ENCODE results near the gene GPRC5A.

Gene GPRC5A

DNA sequence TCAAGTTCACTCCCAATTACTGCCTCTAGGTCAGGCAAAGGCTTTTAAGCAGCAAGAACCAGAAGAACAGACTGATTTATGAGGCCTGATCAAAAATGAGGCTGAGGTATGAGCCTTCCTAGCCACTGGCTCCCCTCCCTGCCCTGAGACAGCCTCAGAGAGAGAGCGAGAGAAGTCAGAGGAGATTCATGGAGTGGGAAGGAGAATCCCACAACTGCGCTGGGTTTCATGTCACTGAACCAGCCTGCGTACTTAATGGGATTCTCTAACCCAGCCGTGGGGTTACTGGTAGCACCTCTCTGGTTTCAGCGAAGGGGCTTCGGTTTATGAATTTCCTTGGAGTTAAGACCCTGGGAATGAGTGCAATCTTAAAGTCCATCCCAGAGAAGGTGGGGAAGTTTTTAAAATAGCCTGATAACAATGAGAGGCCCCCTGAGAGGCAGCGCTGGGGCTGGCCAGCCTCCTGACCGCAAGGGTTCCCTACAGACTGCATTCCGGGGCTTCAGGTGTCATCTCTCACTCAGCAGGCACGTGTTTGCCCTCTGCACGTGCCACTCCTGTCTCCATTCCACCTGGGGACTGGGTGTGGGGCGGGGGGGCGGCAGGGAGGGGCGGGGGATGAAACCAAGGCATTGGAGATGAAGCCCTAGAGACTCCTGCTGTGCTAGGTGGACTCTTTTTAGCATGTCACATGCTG lies 6.1 kb upstream of the GPRC5A start:
- DNase-seq: no peak

DNA sequence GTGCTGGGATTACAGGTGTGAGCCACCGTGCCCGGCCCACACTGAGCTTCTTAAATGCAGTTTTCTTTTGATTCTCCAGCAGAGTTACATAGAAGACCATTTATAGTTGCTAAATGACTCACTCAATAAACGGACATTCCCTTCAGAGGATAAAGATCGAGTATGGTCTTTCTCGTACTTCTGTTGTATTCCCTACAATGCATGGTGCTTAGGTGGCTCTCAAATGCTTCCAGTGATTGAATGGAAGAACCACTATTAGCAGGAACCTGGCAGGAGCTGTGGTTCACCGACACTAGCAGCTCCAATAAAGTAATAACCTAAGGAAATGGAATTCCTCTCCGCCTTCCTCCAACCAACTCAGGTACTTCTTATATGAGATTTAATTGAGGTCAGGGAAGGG lies 3.9 kb upstream of the GPRC5A start:
- DNase-seq: no peak

DNA sequence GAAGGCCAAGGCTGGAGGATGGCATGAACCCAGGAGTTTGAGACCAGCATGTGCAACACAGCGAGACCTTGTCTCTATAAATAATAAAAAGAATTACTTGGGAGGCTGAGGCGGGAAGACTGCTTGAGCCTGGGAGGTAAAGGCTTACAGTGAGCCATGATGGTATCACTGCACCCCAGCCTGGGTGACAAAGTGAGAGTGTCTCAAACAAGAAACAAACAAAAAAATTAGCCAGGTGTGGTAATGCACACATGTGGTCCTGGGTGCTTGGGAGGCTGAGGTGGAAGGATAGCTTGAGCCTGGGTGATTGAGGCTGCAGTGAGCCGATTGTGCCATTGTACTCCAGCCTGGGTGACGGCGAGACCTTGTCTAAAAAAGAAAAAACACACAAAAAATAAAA lies 1.7 kb upstream of the GPRC5A start:
- no peak for DNase-seq

DNA sequence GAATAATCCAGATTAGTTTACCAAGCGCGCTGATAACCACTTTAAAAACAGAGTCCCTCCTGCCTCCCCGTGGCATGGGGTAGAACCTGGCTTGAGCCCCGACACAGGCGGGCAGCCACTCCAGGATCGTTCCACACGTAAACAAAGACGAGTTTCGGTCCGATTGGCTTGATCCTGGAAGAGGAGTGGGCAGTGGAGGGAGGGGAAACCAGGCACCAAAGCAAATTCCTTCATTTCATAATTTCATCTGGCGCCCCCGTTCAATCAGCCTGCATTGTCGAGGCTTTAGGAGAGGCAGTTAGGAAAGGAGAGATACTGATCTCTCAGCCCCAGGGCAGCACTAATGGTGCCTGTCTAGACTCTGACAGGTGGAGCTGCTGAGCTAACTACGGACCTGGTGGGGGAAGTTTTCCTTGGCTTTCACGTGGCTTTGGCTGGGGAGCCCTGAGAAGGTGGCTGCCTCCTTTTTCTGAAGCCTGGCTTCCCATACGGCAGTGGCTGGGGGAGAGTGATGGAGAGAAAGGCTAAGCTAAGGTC lies 751 bp upstream of the GPRC5A start:
- peak; percentile 21 to 23 for DNase-seq

DNA sequence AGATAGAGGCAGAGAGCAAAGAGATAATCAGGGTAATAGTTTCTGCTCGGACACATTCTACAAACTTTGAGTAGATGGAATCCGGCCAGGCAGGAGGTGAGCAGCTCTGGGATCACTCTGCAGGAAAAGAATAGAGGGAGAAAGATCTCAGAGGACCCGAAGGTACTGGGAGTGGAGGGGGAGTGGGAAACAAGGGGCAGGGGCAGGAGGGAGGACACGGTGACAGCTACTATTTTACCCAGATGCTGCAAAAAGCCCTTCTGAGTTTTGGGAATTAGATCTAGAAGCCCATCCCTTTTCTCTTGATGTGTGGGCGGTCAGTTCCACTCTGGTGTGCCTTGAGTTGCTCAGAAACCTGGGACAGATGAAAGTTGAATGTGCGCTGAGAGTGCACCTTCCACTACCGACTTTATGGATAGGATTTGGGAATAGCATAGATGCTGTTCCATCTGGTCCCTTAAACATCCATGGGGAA lies 556 bp downstream of the GPRC5A start:
- no peak for DNase-seq

DNA sequence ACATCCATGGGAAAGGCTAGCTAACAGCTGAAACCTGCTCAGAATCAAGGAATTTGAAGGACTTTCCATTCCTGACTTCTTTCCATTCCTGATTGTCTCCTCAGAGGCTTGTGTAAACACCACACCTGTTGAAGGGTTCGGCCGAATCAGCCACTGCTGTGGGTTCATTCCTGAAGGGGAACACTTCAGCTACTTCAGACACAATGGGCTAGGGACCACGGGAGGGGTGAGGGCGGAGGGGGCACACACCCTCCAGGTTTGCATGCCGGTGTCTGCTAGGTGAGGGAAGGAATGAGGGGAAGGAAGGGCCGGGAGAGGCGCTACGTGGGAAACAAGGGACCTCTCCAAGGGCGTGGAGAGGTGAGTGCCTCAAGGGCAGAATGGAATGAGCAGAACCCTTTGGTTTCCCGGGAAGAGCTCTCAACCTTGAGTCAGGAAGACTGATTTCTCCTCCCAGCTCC lies 1.3 kb downstream of the GPRC5A start:
- no peak for DNase-seq

DNA sequence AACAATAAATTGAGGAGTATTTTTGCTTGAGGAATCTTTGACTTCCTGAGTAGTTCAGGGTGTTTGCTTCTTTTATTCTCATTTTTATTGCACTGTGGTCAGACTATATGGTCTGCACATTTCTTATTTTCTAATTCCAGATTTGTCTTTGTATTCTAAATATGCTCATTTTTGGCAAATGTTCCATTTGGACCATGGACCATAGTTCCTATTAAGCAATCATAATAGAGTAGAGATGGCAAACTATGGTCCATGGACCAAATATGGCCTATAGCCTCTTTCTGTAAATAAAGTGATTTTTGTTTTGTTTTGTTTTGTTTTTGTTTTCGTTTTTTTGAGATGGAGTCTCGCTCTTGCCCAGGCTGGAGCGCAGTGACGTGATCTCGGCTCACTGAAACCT lies 2.1 kb downstream of the GPRC5A start:
- DNase-seq: no peak

DNA sequence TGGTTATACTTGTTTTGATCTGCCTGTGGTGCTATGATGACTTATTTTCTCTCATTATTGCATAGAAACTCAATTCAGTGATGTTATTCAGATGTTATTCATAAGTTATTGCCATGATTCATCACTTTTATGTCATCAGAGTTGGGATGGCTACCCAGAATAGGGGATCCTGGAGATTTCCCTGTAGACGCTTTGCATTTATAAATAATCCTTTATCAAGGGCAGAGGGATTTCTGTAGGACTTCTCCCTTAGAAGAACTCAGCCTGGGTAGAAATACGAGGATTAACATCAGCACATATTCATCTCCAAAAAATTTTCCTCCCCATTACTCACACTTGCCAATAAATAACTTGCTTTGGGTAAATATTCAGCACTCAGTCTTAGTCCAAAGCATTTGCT lies 4.9 kb downstream of the GPRC5A start:
- no peak for DNase-seq

DNA sequence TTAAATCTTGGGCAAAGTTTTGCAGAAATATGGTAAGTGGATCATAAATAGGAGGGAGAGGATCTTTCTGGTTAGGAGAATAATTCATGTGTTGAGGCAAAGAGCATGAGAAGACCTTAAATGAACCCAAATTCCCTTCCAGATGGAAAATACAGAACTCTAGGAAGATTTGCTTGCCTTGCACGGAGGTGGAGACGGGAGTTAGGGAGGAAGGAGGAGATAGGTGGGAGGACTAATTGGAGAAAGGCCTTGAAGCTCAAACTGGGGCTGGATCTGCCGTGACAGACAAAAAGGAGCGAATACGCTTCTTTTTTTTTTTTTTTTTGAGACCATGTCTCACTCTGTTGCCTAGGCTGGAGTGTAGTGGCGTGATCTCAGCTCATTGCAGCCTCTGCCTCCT lies 5.9 kb downstream of the GPRC5A start:
- DNase-seq: no peak

DNA sequence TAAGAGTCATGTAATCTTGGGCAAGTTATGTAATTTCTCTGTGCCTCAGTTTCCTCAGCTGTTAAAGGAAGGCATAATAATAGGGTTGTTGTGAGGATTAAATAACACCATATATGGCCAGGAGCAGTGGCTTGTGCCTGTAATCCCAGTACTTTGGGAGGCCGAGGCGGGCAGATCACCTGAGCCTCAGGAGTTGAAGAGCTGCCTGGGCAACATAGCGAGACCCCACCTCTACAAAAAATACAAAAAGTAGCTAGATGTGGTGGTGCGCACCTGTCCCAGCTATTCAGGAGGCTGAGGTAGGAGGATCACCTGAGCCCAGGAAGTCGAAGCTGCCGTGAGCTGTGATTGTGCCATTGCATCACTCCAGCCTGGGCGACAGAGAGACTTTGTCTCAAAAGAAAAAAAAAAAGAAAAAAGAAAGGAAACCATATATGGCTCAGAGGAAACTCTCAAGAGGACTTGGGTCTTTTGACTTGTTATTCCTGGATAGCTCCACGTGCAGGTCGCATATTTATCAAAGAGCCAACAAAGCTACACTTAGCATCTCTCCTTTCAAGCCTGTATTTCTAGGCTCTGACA lies 6.9 kb downstream of the GPRC5A start:
- DNase-seq: no peak

DNA sequence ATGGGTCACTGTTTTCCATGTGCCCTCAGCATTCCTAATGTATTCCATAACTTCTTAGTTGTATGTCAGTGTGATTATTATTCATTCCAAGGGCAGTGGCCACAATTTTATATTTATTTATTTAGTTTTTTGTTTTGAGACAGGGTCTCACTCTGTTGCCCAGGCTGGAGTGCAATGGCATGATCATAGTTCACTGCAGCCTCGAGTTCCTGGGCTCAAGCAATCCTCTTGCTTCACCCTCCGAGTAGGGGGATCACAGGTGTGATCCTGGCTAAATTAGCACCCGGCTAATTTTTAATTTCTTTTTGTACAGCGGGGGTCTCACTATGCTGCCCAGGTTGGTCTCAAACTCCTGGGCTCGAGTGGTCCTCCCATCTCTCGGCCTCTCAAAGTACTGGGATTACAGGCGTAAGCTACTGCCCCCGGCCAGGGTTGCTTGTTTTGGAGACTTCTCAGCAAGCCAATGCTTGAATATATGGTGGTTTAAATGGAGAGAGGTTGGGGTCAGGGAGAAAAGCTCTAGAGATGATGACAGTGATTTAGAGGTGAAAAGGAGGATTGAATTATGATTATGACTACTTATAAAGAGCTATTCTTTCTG lies 7.6 kb downstream of the GPRC5A start:
- DNase-seq: no peak

DNA sequence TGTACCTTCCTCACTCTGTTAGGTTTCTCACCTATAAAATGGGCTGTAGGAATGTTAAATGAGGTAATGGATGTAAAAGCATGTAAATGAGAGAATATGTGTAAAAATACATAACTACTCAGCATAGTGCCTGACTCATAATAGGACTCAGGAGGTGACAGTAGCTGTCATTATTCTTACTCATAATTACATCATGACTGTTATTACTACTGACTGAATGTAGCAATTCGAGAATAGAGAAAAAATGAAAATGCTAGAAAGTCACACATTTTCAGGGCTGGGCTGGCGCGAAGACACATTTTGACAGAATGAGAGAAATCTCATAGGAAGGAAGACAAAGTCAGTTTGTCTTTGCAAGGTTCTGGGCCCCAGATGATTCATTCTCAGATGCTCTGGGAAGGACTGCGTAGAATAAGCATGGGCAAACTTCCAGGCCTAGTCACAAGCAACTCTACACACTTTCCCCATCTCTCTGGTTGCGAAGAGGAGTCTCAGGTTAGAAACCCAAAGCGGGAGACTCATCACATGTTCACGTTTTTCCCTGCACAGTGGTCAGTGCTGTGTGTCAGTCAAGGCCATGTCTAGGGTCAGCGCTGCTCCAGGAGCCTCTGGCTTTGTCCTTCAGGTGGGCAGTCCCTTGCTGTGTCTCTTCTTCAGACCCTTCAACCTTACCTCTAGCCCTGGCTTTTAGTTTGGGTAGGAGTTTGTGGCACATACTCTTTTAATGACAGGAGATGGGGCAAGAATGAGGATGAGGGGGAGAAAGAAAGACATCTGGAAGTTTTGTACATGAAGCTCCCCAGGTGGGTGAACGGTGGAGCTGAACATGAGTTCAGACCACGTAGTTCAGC lies 8.4 kb downstream of the GPRC5A start:
- no peak for DNase-seq

DNA sequence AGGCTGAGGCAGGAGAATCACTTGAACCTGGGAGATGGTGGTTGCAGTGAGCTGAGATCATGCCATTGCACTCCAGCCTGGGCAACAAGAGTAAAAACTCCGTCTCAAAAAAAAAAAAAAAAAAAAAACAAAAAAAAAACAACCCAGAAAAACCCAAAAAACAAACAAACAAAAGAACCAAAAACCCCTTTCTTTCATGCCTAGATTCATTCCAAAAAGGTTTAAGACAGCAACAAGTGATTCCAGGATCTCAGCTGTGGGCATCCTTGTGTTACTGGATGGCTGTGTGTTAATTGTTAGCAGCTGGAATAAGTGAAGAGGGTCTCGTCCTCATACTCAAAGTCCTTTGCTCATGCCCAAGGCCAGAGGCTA lies 9.4 kb downstream of the GPRC5A start:
- DNase-seq: no peak

DNA sequence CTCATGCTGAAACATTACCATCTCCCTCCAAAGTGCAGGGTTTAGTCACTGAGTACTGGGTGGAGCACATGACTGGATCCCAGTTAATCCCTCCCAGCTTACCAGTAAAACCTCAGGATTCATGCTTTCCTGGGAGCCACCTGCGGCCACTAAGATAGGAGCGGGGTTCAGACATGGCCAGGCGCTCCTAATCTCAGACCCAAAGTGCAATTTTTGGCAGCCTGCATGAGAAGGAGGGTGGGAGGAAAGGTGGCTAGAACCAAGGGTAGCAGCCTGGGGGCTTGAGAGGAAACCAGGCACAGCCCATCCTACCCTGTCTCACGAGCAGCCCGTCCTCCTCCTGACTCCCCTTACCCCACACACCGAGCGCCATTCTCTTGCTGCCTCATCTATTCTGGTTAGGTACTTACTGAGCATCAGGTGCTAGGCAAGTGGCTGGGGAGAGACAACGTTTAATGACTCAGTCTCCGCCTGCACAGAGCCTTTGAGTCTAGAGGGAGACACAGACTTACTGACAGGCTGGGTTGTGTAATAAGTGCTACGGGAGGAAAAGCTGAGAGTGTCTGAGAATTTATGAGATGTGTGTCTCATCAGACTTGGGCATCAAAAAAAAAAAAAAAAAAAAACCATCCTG lies 9.9 kb downstream of the GPRC5A start:
- peak in 1 of 2 experiments; percentile 6 for DNase-seq

DNA sequence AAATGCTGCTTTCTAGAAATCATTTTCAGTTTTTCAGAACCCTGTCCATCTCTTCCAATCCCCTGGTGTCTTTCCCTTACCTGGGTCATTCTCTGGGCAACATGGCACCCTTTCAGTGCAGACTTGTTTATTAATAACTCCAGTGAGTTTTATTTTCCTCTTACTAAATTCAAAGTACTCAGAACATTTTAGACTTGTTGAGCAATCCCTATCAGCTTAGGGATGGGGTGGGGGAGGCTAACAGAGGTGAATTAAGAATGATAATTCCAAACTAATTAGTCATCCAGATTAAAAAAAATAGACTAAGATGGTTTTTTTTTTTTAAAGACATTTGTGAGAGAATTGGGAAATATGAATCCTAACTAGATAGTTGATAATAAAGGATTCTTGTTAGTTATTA lies 10.7 kb downstream of the GPRC5A start:
- no peak for DNase-seq

DNA sequence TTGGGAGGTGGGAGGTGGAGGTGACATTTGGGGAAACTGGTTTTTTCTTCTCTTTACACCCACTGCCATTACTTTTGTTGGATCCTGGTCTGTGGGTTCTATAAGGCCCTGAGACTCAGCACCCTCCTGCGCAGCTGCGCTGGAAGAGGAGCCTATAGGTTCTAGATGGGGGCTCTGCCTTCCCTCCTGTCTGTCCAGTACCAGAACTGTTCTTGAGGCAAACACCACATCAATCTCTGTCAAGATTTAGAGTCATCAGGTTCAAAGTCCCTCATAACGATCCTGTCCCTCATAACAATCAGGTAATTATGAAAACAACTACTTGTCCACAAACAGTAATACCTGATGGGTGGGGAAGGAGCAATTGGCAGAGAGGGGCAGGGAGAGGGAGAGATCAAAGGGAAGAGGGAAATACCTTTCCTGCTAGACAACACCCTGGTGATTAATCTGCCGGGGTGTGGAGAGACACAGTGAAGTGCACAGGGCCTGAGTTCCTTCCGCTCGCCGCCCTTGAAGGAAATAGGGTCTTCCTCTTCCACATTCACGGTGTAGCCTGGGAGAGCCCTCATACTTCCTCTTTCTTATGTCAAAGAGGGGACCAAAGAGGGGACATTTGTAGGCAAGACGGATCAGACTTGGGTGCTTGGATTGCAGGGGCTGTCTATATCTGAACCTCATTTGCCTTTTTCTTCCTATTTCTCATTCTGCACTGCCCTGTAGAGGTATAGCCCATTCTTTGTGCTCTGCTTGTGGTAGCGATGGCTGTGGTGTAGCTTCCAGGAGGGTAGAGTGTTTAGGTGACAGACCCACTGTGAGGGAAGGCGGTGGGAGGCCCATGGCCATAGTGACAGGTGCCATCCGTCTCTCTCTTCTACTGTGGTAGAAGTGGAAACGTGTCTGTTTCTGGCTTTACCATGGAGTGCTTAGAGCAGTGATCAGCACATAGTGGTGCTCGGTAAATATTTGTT lies 12.6 kb downstream of the GPRC5A start:
- DNase-seq: no peak

DNA sequence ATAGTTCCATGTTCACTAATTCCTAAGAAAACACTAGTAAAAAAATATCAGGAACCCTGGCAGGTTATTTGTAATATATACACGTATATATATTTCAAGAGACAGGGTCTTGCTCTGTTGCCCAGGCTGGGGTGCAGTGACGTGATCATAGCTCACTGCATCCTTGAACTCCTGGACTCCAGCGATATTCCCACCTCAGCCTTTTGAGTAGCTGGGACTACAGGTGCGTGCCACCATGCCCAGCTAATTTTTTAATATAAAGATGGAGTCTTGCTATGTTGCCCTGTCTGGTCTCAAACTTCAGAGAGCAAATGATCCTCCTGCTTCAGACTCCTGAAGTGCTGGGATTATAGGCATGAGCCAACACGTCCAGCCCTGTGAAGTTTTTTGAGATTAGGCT lies 16.2 kb downstream of the GPRC5A start:
- DNase-seq: no peak

DNA sequence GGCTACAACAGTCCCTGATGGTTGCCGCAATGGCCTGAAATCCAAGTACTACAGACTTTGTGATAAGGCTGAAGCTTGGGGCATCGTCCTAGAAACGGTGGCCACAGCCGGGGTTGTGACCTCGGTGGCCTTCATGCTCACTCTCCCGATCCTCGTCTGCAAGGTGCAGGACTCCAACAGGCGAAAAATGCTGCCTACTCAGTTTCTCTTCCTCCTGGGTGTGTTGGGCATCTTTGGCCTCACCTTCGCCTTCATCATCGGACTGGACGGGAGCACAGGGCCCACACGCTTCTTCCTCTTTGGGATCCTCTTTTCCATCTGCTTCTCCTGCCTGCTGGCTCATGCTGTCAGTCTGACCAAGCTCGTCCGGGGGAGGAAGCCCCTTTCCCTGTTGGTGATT lies 16.9 kb downstream of the GPRC5A start:
- no peak for DNase-seq

DNA sequence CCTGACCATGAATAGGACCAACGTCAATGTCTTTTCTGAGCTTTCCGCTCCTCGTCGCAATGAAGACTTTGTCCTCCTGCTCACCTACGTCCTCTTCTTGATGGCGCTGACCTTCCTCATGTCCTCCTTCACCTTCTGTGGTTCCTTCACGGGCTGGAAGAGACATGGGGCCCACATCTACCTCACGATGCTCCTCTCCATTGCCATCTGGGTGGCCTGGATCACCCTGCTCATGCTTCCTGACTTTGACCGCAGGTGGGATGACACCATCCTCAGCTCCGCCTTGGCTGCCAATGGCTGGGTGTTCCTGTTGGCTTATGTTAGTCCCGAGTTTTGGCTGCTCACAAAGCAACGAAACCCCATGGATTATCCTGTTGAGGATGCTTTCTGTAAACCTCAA lies 17.3 kb downstream of the GPRC5A start:
- DNase-seq: no peak

DNA sequence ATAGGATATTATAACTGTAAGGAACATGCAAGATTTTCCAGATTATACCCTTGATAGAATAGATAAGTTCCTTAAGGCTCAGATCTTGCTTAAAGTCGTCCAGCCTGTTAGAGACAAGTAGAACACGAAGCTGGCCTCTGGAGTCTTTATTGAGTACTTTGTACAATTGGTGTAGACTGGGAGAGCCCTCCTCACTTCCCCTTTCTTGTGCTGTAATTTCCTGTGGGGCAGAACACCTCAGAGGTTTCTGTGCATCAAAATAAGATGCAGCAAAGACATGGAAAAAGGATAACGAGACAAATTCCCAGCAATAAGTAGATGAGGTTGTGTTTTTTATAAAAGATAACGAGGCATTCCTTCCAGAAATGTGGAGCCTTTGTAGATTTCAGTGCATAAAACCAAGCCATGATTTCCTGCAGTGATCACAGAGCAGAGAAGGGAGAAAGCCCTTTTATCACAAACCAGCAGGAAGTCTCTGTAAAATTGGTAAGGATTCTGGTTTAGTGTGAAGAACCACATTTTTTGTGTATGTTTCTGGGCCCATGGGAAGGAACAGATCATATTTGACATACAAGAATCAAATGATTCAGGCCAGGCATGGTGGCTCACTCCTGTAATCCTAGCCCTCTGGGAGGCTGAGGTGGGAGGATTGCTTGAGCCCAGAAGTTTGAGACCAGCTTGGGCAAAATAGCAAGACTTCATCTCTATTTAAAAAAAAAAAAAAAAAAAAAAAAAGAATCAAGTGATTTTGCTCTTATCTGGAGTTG lies 18.0 kb downstream of the GPRC5A start:
- DNase-seq: no peak

DNA sequence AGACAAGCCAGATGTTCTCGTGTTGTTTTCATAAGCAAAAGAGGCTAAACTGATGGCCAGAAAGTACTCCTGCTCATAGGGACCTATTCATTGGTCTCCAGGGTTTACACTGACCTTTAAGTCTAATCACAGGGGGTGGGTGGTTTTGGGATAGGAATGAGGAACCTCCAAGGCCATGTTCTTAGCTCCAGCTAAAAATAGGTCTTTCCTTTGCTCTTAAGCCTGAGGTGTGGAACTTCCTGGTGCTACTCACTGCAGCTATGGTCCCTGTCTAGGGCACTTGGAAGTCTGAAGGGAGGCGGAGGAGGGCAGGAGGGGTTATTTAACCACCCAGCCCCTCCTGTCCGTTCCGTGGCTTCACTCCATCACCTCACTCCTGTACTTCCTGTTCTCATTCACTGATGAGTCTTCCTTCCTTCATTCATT lies 18.6 kb downstream of the GPRC5A start:
- no peak for DNase-seq

Measured in activated CD4-positive, alpha-beta T cell treated with anti-CD3 and anti-CD28 coated beads, Interleukin-2, amount 50 U/mL, for 4 hours (primary cell).